ENCODE results near the gene IGSF9.

DNA sequence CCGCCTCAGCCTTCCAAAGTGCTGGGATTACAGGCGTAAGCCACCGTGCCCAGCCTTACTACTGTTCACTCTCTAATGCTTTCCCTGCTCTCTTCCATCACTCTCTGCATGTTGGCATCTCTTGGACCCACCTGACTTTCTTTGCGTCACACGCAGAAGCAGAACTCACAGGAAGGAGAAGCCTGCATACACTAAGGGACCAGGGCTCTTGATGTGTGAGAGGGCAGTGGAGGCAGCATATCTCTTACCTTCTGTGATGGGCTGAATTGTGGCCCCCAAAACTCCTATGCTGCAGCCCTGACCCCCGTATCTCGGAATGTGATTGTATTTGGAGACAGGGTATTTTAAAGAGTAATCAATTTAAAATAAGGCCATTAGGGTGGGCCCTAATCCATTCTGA is 35.4 kb upstream of the IGSF9 start:
- TF ChIP-seq, protein P1, sequence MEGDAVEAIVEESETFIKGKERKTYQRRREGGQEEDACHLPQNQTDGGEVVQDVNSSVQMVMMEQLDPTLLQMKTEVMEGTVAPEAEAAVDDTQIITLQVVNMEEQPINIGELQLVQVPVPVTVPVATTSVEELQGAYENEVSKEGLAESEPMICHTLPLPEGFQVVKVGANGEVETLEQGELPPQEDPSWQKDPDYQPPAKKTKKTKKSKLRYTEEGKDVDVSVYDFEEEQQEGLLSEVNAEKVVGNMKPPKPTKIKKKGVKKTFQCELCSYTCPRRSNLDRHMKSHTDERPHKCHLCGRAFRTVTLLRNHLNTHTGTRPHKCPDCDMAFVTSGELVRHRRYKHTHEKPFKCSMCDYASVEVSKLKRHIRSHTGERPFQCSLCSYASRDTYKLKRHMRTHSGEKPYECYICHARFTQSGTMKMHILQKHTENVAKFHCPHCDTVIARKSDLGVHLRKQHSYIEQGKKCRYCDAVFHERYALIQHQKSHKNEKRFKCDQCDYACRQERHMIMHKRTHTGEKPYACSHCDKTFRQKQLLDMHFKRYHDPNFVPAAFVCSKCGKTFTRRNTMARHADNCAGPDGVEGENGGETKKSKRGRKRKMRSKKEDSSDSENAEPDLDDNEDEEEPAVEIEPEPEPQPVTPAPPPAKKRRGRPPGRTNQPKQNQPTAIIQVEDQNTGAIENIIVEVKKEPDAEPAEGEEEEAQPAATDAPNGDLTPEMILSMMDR (IDR thresholded peaks at IDR 0.05; ENCODE audit: low read depth, low read length), result no peak
- TF ChIP-seq POLR2A (IDR thresholded peaks at IDR 0.05; ENCODE audit: extremely low read depth, insufficient read length), result no peak
- TF ChIP-seq MAX (IDR thresholded peaks at IDR 0.05; ENCODE audit: low read depth, low read length), result no peak
- TF ChIP-seq MYC (IDR thresholded peaks at IDR 0.05; ENCODE audit: low read depth, low read length), result no peak
